OCI-LY1 (cell line): ENCODE data around the gene IRF2.

ENCODE experiments used
- H2AFZ ChIP-seq: fragments of 200-600 bp; sonication (generic), shearing (Covaris generic); 2 replicates; pipeline ENCODE4 v1.6.0; 2014; ENCODE audit warnings: antibody characterized with exemption, mild to moderate bottlenecking, low read length
- H3F3A ChIP-seq: fragments of 200-600 bp; sonication (generic), shearing (Covaris generic); 2 replicates; pipeline ENCODE4 v1.6.0; 2014; ENCODE audit warnings: mild to moderate bottlenecking, antibody characterized with exemption, low read length, moderate library complexity; ENCODE audit not compliant: insufficient read depth
- H3K27ac ChIP-seq: fragments of 200-600 bp; sonication (generic); 2 replicates; pipeline ENCODE4 v1.5.1; 2014; ENCODE audit warnings: low read length, mixed run types, mild to moderate bottlenecking, low read depth; ENCODE audit not compliant: poor library complexity, severe bottlenecking
- H3K27me3 ChIP-seq: fragments of 200-600 bp; sonication (generic); 2 replicates; pipeline ENCODE4 v1.6.0; 2014; ENCODE audit warnings: antibody characterized with exemption, mild to moderate bottlenecking, low read length, moderate library complexity; ENCODE audit not compliant: insufficient read depth
- H3K36me3 ChIP-seq: fragments of 200-600 bp; sonication (generic); 2 replicates; pipeline ENCODE4 v1.6.1; 2014; ENCODE audit warnings: mild to moderate bottlenecking, antibody characterized with exemption, low read length, moderate library complexity, mixed read lengths; ENCODE audit not compliant: insufficient read depth
- H3K4me1 ChIP-seq: fragments of 200-600 bp; sonication (generic); 2 replicates; pipeline ENCODE4 v1.5.1; 2014; ENCODE audit warnings: mild to moderate bottlenecking, low read length, moderate library complexity; ENCODE audit not compliant: insufficient read depth, severe bottlenecking
- H3K4me2 ChIP-seq: fragments of 200-600 bp; sonication (generic), shearing (Covaris generic); 2 replicates; pipeline ENCODE4 v1.6.1; 2014; ENCODE audit warnings: low read length
- H3K4me3 ChIP-seq: fragments of 200-600 bp; sonication (generic); 2 replicates; pipeline ENCODE4 v1.5.1; 2014; ENCODE audit warnings: low read length, low read depth, mild to moderate bottlenecking, mixed read lengths; ENCODE audit not compliant: poor library complexity, severe bottlenecking
- H3K79me2 ChIP-seq: fragments of 200-600 bp; shearing (Covaris generic); 2 replicates; pipeline ENCODE4 v1.6.1; 2016; ENCODE audit warnings: mixed run types, low read length, mixed read lengths; ENCODE audit not compliant: insufficient read depth
- H3K9ac ChIP-seq: fragments of 200-600 bp; sonication (generic), shearing (Covaris generic); 2 replicates; pipeline ENCODE4 v1.6.1; 2014; ENCODE audit warnings: mild to moderate bottlenecking, low read length, mixed read lengths
- H3K9me2 ChIP-seq: fragments of 200-600 bp; sonication (generic), shearing (Covaris generic); 2 replicates; pipeline ENCODE4 v1.6.1; 2014; ENCODE audit warnings: low read depth, mild to moderate bottlenecking, low read length, mixed read lengths
- H3K9me3 ChIP-seq: fragments of 200-600 bp; shearing (Covaris generic); 2 replicates; pipeline ENCODE4 v1.6.1; 2014; ENCODE audit warnings: low read length, mixed read lengths
- H4K20me1 ChIP-seq: fragments of 200-600 bp; sonication (generic), shearing (Covaris generic); 2 replicates; pipeline ENCODE4 v1.6.0; 2016; ENCODE audit warnings: mild to moderate bottlenecking, low read length; ENCODE audit not compliant: insufficient read depth
- EZH2 ChIP-seq: fragments of 200-600 bp; sonication (generic), shearing (Covaris generic); IDR thresholded peaks from 2 replicates; pipeline ENCODE4 v1.8.0; 2017; ENCODE audit warnings: borderline replicate concordance, mixed run types, mild to moderate bottlenecking, antibody characterized with exemption, low read length, moderate library complexity, mixed read lengths
- TF ChIP-seq, protein P1 (sequence below): fragments of 200-600 bp; sonication (generic), shearing (Covaris generic); IDR thresholded peaks from 2 replicates; pipeline ENCODE4 v1.5.1; 2017; ENCODE audit warnings: mild to moderate bottlenecking, antibody characterized with exemption, low read length, moderate library complexity, mixed read lengths

The IRF2 gene

DNA sequence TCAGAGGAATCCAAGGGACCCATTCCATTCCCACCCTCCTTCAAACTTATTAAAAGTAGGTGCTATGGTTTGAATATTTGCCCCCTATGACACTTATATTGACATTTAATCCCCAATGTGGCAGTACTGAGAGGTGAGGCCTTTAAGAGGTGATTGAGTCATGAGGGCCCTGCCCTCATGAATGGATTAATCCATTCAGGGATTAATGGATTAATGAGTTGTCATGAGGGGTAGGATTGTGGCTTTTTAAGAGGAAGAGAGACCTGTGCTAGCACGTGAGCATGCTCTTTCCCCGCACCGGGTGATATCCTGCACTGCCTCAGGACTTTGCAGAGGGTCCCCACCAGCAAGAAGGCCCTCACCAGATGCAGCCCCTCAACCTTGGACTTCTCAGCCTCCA, 50.1 kb downstream of the IRF2 start:
- Histone ChIP-seq H4K20me1 (no peaks in the 10 kb centered on the region), H3K36me3 (peaks cover 62% of the 10 kb centered on the region), H3K9me3 (peaks cover 6% of the 10 kb centered on the region), H3K9me2 (no peaks in the 10 kb centered on the region), H3K9ac (no peak overlapping the region), H3K4me3 (no peak overlapping the region), H3K27me3 (no peaks in the 10 kb centered on the region), H3K27ac (no peak overlapping the region), H3K4me2 (no peak overlapping the region), H2AFZ (no peak overlapping the region), H3F3A (no peaks in the 10 kb centered on the region), H3K4me1 (peaks cover 19% of the 10 kb centered on the region), H3K79me2 (0 out of 2 replicates have a peak, but pooled peaks cover 7% of the 10 kb centered on the region)
- TF ChIP-seq, protein P1, sequence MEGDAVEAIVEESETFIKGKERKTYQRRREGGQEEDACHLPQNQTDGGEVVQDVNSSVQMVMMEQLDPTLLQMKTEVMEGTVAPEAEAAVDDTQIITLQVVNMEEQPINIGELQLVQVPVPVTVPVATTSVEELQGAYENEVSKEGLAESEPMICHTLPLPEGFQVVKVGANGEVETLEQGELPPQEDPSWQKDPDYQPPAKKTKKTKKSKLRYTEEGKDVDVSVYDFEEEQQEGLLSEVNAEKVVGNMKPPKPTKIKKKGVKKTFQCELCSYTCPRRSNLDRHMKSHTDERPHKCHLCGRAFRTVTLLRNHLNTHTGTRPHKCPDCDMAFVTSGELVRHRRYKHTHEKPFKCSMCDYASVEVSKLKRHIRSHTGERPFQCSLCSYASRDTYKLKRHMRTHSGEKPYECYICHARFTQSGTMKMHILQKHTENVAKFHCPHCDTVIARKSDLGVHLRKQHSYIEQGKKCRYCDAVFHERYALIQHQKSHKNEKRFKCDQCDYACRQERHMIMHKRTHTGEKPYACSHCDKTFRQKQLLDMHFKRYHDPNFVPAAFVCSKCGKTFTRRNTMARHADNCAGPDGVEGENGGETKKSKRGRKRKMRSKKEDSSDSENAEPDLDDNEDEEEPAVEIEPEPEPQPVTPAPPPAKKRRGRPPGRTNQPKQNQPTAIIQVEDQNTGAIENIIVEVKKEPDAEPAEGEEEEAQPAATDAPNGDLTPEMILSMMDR, result no peak
- TF ChIP-seq EZH2, result no peak

DNA sequence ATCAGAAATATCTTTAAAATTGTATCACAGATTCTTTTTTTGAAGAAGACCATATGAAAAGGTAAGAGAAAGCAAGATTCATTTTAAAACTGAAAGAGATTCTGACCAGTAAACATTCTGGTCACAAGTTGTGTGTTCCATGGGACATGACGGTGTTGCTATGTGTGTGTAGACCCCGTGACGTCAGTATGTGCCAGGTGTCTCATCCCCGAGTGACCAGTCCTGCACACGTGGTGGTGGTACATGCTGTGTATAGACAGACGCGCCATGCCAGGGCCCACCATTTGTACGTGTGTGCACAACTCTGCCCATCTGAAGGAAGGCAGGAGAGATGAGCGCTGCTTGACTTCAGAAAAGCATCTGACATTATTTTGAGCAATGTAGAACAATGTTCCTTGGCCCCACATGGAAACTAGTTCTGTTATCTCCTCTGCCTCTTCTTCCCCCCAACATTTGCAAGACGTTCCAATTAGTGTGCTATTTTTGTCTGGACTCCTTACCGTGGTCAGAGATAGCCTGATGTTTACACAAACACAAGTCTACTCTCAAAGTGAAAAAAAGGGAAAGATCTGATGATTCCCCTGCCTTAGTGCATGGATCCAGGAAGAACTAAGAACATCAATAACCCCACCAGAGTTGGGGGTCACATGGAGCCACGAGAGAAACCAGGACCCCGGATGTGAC, 51.2 kb downstream of the IRF2 start:
- Histone ChIP-seq H3K27me3 (no peaks in the 10 kb centered on the region), H3K4me1 (peaks cover 25% of the 10 kb centered on the region), H3K4me2 (no peak overlapping the region), H3F3A (peaks cover 5% of the 10 kb centered on the region; the same call in 1 of the 2 replicates), H3K9ac (no peak overlapping the region), H3K27ac (no peak overlapping the region), H3K79me2 (0 out of 2 replicates have a peak, but pooled peaks cover 7% of the 10 kb centered on the region), H2AFZ (no peak overlapping the region), H3K9me3 (peaks cover 6% of the 10 kb centered on the region), H4K20me1 (no peaks in the 10 kb centered on the region), H3K36me3 (peaks cover 68% of the 10 kb centered on the region), H3K9me2 (no peaks in the 10 kb centered on the region), H3K4me3 (no peak overlapping the region)
- TF ChIP-seq, protein P1, result no peak
- no peak for TF ChIP-seq EZH2

DNA sequence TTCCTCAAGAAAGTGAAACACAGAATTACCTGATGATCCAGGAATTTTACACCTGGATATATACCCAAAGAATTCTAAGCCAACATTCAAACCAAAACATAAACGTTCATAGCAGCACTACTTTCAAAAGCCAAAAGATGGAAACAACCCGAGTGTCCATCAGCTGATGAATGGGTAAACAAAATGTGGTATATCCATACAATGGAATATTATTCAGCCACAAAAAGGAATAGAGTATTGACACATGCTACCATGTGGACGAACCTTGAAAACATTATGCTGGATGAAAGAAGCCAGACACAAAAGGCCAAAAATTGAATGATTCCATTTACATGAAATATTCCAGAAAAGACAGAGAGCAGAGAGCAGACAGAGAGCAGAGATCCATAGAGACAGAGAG, 52.0 kb downstream of the IRF2 start:
- Histone ChIP-seq H3K9ac (no peak overlapping the region), H3K79me2 (0 out of 2 replicates have a peak, but pooled peaks cover 7% of the 10 kb centered on the region), H3K27me3 (no peaks in the 10 kb centered on the region), H4K20me1 (no peaks in the 10 kb centered on the region), H3K4me2 (no peak overlapping the region), H3K4me1 (peaks cover 33% of the 10 kb centered on the region), H3K4me3 (no peak overlapping the region), H3K9me3 (peaks cover 6% of the 10 kb centered on the region), H3F3A (peaks cover 7% of the 10 kb centered on the region; the same call in 1 of the 2 replicates), H2AFZ (no peak overlapping the region), H3K36me3 (peaks cover 70% of the 10 kb centered on the region), H3K27ac (no peak overlapping the region), H3K9me2 (no peaks in the 10 kb centered on the region)
- TF ChIP-seq, protein P1, result no peak
- no peak for TF ChIP-seq EZH2
